Epithelial cell of esophagus (primary cell): Measurements from ENCODE around the gene OCA2.
A peak's percentile ranks its signal among the peaks of the same experiment; 100 is the strongest.
"Not testable (repeated sequence)": the region's sequence is repeated elsewhere in the genome, so short reads cannot be mapped to it uniquely, and the experiment has no call there.

Source experiments
- DNase-seq: peaks from one replicate; pipeline ENCODE4 v3.0.0; 2010; ENCODE audit warnings: low read depth
- H3K4me3 ChIP-seq: 2 replicates; pipeline ENCODE4 v1.5.1; 2011; ENCODE audit warnings: mild to moderate bottlenecking, low read length, control low read depth
- CTCF ChIP-seq: IDR thresholded peaks from 2 replicates; pipeline ENCODE4 v1.5.1; 2011; ENCODE audit warnings: low read depth, mild to moderate bottlenecking, low read length, control low read depth, inconsistent platforms; ENCODE audit not compliant: insufficient read depth; ENCODE audit errors: missing control alignments

Gene OCA2

GRCh38 chr15:28098766-28099554 lies at the start of gene OCA2:
TSS of gene OCA2 (minus strand) at chr15:28099315. CDS start at chr15:28081874, 17,441 bp downstream.
- peak; percentile 30 for DNase-seq
- H3K4me3 ChIP-seq: no peak within 1 kb of the TSS
- TF ChIP-seq CTCF: peak; percentile 10

GRCh38 chr15:28147801-28148200 lies 48.7 kb upstream of the OCA2 start:
- no peak for DNase-seq
- H3K4me3 ChIP-seq: no peak overlapping the region
- TF ChIP-seq CTCF: no peak

GRCh38 chr15:28145419-28145818 lies 46.3 kb upstream of the OCA2 start:
- not testable (repeated sequence) for H3K4me3 ChIP-seq
- DNase-seq: peak; percentile 14

- TF ChIP-seq CTCF: no peak
Observed at GRCh38 chr15:28140062-28140461, 40.9 kb upstream of the OCA2 start.

GRCh38 chr15:28137408-28138039 lies 38.4 kb upstream of the OCA2 start:
- DNase-seq, H3K4me3 ChIP-seq: not testable (repeated sequence)

More at GRCh38 chr15:28140062-28140461, 40.9 kb upstream of the OCA2 start:
- DNase-seq: no peak
- no peak overlapping the region for H3K4me3 ChIP-seq

- not testable (repeated sequence) for DNase-seq, H3K4me3 ChIP-seq
Observed at GRCh38 chr15:28136236-28136904, 37.3 kb upstream of the OCA2 start.

- H3K4me3 ChIP-seq: no peak overlapping the region
- TF ChIP-seq CTCF: no peak
- no peak for DNase-seq
Observed at GRCh38 chr15:28133281-28133680, 34.2 kb upstream of the OCA2 start.

GRCh38 chr15:28132524-28133275 lies 33.6 kb upstream of the OCA2 start:
- TF ChIP-seq CTCF: no peak
- H3K4me3 ChIP-seq: no peak overlapping the region
- no peak for DNase-seq
